Measurements from ENCODE around the gene TERT.
"Not testable (repeated sequence)": the region's sequence is repeated elsewhere in the genome, so short reads cannot be mapped to it uniquely, and the experiment has no call there.

The TERT gene

DNA sequence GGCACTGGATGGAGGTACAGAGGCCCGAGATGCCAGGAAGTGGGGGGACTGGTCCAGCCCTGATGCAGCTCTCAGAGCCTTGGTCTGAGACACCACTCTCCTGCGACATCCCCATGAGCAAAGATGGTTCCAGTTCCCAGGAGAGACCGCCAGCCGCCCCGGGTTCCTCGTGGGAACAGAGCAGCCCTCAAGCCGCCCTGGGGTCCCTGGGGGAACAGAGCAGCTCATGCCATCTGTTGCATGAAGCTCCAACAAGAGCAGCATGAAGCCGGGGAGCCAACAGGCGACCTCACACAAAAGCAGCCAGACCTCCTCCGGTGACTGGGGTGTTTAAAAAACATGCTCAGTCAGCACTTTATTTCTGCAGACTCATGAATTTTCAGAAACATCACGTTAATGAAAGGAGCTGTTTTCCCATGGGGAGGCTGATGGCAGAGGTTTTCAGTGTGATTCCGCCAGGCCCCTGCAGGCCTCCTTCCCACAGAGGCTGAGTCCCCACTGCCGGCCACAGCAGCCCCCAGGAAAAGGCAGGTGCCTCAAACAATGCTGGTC is 63.4 kb downstream of the TERT start:
- DNase-seq = no peak

DNA sequence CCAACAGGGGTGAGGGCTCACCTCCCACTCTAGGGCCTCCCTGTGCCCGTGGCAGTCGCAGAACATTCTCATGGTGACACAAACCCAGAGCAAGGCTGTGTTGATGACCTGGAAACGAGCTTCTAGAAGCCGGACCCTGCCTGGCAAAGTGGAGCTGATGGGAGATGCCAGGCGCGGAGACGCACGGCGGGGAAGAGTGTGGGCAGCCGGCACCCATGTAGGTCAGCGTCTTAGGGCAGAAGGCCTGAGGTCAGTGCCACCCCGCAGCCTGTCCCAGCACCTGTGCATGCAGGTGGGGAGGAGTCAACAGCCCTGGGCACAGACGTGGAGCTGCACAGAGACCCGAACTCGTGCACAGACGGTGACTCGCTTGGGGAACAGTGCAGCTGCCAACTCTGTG is 64.3 kb downstream of the TERT start:
- DNase-seq = no peak

DNA sequence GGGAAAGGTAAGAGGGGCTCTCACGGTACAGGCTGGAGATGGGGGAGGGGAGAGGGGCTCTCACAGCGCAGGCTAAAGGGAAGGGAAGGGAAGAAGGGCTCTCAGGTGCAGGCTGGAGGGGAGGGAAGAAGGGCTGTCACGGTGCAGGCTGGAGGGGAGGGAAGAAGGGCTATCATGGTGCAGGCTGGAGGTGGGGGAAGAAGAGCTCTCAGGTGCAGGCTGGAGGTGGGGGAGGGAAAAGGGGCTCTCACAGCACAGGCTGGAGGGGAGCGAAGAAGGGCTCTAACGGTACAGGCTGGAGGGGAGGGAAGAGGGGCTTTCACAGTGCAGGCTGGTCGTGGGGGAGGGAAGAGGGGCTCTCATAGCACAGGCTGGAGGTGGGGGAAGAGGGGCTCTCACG is 65.0 kb downstream of the TERT start:
- DNase-seq = no peak

DNA sequence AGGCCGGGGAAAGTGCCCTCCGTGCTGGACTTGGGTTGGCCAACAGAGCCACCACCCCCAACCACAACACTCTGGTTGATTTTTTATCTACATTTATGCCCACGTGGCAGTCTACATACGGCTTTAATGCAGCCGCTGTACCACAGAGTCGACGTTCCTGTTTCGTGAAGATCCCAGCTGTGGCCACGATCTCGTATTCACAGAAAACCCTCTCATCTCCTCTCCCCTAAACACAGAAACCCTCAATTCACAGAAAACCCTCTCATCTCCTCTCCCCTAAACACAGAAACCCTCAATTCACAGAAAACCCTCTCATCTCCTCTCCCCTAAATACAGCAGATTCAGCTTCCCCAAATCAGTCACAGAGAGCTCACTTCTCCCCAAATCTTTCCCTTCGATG is 65.8 kb downstream of the TERT start:
- DNase-seq = not testable (repeated sequence)

DNA sequence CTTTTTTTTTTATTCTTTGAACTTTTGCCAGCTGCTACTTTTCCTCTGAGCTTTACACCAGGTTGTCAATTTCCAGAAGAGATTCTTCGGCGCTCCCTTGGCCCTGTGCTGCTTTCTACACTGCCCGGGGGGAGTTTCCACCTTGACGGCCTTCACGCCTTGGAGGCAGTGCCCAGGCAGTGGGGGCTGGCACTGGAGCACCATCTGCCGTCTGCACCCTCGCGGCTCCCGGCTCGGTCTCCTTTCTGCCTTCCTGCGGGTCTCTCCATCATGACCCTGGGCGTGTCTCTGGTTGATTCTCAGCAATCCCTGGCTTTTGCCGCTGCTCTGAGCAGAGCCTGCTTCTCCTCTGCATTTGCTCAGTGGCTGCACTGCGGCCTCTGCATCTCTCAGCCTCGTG is 66.7 kb downstream of the TERT start:
- no peak for DNase-seq

DNA sequence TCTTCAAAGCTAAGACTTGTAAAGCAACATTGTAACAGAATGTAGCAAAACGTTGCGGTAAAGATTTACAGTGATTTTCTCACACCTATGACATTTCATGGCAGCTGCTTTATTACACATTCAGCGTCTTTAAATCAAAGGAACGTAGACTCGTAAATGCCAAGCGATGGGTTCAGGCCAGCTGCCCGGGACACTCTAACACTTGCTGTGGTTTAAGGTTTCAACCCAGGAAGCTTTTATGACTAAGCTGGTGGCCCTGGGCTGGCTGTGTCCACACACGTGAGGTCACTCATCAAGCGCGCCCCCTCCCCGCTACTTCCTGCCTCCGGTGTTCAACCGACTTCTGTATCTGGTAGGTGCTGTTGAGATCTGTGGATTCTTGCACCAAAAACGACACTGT is 67.2 kb downstream of the TERT start:
- no peak for DNase-seq

DNA sequence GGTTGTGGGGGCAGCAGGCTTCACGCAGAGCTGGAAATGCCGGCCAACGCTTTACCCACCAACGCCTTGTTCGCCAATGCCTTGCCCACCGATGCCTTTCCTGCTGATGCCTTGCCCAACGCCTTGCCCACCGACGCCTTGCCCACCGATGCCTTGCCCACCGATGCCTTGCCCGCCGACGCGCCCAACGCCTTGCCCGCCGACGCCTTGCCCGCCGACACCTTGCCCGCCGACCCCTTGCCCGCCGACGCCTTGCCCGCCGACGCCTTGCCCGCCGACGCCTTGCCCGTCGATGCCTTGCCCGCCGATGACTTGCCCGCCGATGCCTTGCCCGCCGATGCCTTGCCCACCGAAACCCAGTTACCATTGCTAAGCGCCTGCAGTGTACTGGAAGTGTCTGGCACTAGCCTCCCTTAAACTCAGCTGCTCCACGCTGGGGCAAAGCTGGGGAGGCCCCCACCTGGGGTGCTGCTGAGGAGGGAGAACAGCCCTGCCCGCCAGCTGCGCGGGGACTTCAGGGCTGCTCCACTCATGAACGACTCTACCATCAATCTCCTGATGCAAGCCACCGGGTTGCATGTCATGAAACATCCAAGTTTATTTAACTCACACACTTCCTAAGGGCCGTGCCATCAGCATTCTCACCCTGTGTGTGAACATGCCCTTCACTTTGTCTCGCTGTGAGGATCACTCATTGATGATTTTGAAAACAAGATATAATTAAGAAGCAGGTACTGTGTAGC is 67.9 kb downstream of the TERT start:
- no peak for DNase-seq

DNA sequence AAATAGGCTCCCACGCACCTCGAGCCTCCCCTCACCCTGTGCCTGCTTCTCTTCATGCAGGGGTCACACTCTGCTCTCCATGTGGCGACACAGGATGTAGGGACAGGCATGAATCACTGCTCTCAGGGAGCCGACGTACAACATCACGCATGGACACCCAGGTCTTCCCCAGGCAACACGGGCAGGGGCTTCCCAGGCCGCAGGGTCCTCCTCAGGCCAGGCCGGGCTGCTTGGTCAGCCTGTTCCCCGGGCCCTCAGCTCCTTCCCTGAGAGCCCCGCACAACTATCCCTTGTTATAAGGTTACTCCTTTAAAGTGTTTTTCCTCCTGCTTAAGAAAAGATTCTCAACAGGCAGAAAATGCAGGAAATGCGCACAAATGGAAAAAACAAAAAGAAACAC is 68.6 kb downstream of the TERT start:
- DNase-seq = no peak

DNA sequence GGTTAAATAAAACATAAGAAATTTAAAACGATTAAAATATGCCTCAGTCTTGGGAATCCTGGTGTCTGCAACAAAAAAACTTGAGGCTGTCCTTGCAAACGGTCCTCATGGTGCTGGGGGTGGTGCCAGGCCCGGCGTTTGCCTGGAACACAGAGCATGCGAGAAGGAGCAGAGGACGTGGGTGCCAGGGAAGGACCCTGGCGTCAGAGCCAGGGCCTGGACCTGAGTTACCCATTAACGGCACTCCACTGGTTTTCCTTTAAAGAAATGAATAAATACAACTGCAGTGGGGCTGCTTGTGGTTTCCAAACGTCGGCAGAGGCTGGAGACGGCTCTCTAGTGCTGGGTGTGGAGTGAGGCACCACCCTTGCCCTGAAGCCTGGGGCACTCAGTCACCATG is 69.8 kb downstream of the TERT start, which contains the start of gene SLC6A18:
Gene SLC6A18 (plus strand): TSS at position 301 of the 400 bp plus-strand sequence. CDS start 97 bp downstream, at position 398.
- no peak for DNase-seq

DNA sequence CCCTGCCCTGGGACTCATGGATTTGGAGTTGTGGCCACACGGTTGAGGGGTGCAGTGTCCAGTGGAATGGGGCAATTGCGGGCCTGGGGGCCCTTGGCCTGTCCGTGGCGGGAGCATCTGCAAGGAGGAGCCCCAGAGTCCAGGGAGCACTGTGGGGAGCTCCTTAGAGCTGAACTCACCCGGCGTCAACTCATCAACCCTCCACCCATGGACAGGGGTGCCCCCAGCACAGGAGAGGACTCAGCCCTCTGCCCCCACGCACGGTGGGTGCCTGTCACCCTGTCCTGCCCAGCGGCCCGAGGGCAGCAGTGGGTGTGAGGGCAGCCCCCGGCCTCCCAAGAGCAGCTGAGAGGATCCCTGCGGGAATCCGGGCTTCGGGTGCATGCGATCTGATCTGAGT is 70.2 kb downstream of the TERT start:
- DNase-seq = no peak

DNA sequence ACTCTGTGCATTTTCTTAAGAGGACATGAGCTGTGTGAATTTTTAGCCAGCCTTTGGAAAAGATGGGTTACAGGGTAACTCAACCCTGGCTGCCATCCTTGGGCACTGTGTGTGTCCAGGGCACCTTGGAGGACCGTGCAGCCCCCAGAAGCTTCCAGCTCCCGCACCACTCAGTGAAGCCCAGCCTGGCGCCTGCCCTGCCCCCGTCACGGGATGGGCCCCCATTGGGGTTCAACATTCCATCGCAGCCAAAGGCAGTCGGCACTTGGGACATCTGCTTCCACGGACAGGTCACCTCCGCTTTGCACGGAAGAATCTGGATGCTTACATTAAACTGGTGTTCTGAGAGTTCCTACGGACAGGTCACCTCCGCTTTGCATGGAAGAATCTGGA is 71.6 kb downstream of the TERT start:
- no peak for DNase-seq

DNA sequence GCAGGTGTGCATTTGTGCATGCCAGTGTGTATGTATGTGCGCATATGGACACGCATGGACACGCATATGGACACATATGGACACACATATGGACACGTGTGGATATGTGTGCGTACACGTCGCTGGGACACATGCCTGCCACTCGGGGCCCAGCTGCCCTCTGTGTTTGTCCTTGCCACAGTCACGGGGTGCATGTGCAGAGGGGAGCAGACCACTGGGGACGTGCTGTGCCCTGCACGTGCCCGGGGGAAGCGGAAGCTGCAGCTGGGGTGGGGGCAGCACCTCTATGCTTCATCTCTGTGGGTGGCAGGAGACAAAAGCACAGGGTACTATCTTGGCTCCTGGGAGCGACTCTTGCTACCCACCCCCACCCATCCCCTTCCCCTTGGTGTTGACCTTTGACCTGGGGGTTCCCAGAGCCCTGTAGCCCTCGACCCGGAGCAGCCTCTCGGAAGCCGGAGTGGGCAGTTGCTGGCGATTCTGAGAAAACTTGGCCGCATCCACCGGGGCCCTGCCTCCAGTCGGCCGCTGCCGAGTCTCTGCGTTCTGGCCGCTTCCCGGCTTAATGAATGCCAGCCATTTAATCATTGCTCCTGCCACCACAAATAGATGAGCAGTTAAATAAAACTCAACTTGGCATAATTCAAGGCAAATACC is 72.1 kb downstream of the TERT start:
- no peak for DNase-seq

DNA sequence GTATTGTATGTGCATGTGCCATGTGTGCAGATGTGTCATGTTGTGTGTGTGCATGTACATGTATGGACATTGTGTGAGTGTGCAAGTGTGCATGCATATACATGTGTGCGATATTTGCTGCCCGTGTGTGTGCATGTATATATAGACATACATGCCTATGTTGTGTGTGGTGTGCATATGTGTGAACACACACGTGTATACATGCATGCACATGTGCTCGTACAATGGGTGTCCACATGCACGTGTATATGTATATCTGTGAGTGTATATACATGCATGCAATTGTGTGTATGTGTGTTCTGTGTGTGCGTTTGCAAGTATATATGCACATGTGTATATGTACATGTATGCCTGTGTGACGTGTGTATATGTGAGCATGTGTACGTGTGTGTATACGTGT is 72.7 kb downstream of the TERT start:
- no peak for DNase-seq

DNA sequence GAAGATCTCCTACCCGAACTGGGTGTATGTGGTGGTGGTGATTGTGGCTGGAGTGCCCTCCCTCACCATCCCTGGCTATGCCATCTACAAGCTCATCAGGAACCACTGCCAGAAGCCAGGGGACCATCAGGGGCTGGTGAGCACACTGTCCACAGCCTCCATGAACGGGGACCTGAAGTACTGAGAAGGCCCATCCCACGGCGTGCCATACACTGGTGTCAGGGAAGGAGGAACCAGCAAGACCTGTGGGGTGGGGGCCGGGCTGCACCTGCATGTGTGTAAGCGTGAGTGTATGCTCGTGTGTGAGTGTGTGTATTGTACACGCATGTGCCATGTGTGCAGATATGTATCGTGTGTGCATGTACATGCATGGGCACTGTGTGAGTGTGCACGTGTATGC is 73.1 kb downstream of the TERT start:
- no peak for DNase-seq

DNA sequence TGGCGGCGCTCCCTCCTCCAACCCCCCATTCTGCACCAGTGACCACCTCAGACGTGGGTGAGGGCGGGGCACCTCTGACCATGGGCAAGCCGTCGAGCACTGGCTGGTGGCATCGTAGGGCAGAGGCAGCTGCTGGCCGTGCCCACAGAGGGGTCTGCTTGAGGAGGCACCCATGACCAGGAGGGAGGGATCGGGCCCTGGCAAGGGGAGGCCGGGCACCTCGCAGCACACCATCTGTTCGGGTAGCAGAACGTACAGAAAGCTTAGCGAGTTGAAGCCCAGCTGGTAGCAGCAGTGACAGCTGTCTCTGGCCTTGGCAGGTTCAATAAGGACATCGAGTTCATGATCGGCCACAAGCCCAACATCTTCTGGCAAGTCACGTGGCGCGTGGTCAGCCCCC is 74.0 kb downstream of the TERT start:
- no peak for DNase-seq

DNA sequence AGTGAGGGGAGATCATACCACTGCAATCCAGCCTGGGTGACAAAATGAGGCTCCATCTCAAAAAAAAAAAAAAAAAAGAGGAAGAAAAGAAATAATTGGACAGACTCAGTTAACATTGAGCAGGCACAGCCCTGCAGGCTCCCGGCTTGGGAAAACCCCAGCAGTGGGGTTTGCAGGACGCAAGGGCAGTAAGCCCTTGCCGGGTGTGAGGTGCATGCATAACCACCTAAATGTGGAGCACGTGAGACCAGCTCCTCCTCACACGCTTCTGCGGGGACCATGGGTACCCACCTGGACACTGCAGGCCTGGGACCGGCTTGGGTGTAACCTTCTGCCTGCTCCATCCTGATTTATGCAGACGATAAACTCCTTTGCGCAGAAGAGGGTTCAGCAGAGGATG is 74.5 kb downstream of the TERT start:
- DNase-seq = no peak

DNA sequence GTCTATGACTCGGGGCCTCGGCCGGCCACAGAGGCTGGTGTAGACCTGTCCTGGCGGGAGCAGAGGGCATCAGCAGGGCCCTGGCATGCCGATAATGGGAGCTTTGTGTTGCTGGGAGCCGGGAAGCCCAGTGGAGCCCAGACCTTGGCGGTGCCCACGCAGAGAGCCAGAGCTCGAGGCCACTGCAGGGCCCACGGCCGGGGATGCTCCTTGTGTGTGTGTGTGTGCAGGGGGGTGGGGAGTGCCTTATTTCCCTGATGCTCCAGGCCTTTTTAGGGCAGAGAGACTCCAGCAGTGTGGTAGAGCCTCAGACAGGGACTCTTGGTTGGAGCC is 75.1 kb downstream of the TERT start:
- no peak for DNase-seq

DNA sequence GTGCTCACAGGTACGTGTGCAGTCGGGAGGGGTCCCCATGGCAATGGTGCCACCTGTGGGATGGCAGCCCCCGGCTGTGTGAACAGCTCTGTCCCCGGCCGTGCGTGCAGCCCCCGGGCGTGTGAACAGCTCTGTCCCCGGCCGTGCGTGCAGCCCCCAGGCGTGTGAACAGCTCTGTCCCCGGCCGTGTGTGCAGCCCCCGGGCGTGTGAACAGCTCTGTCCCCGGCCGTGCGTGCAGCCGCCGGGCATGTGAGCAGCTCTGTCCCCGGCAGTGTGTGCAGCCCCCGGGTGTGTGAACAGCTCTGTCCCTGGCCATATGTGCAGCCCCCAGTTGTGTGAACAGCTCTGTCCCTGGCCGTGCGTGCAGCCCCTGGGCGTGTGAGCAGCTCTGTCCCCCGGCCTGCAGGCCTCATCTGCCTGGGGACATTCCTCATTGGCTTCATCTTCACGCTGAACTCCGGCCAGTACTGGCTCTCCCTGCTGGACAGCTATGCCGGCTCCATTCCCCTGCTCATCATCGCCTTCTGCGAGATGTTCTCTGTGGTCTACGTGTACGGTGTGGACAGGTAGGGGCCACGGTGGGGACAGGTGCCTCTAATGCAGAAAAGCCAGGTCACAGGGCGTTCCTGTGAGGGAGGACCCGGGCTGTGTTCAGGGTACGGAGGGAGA is 75.6 kb downstream of the TERT start:
- no peak for DNase-seq

DNA sequence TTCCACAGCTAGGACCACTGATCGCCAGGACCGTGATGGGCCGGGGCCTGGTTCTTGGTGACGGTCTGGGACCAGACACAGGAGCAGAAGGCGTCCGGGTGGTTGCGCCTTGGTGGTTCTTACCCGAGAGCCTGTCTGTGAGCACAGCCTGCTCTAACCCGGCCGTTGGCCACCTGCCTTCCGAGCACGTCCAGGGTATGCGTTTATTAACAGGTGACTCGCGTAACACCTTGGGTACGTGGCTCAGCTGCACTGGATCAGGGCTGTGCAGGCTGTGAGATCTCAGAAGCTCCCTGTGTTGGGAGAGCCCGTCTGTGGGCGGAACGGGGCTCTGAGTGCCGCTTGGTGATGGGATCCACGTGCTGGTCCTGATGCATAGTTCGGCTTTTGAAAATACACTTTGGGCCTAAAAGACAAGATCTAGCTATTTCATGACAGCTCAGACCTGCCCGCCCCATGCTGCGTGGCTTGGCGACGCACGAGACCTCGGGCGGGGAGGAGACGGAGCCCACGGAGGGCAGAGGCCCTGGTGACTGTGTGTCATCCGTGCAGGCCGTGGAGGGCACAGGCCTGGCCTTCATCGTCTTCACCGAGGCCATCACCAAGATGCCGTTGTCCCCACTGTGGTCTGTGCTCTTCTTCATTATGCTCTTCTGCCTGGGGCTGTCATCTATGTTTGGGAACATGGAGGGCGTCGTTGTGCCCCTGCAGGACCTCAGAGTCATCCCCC is 76.4 kb downstream of the TERT start:
- no peak for DNase-seq

DNA sequence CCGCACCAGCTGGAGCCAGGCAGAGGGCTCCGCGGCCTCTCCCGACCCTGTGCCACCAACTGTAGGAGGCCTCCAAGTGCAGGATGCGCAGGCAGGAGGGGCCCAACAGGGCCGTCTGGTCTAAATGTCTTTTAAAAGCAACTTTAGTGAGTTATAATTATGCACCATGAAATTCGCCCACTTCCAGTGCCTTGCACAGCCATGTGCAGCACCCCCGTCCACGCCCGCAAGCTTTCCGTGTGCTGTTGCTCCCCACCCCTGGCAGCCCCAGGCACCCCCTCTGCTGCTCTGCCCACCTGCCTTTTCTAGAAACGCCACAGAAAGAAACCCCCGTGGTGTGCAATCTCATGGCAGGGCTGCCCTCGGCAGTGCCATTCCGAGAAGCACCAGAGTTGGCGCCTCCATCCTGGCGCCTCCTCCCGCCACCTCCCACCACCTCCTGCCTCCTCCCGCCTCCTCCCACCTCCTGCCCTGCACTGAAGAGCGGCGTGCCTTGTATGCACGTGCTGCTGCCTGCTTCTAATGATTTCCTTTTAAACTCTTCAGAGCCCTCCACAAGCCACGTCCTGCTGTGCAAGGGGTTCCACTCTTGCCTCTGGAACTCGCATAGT is 77.2 kb downstream of the TERT start:
- DNase-seq = no peak

DNA sequence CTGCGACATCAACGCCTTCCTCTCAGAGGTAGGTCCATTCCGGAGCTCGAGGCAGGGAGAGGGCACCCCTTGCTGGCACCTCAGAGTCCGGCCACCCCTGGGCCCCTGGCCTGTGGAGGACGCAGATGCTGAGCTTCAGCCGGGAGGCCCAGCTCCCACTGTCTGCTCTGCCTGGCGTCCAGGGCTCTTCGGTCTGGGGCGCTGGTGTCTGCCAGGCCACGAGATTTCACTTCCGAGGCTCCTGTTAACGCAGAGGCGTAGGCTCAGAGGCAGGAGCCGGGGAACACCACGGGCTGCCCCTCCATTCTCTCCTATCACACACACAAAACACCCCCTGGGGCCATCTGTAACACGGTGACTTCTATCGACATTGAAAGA is 78.0 kb downstream of the TERT start:
- no peak for DNase-seq

DNA sequence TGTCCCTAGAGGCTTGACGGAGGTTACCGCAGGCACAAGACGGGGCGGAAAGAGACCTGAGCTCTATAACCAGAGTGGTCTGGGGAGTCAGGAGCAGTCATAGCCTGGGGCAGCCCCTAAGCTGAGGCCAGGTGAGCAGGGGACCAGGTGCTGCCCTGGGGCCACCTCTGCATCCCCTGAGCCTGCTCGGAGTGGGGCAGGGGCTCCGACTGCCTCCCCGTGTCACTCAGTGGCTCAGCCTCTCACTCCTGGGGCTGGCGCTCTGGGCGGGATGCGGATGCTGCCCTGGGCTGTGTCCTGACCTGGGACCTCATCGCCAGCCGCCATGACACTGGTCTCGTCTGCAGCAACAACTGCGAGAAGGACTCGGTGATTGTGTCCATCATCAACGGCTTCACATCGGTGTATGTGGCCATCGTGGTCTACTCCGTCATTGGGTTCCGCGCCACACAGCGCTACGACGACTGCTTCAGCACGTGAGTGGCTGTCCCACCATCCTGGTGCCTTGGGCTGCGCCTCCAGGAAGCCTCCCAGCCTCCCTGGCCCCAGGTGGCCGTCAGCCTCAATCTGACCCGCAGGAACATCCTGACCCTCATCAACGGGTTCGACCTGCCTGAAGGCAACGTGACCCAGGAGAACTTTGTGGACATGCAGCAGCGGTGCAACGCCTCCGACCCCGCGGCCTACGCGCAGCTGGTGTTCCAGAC is 78.5 kb downstream of the TERT start:
- DNase-seq = no peak

Measured in CD4-positive, alpha-beta T cell treated with Interleukin-21 for 1 hour (primary cell).